Esophagus muscularis mucosa (tissue), 4 donors: ENCODE results near the gene RPS6KA5.

Experiments
- EP300 ChIP-seq: sonication (generic); formaldehyde crosslinking; IDR thresholded peaks from one replicate; pipeline ENCODE4 v1.6.1; 2017; ENCODE audit warnings: antibody characterized with exemption
- POLR2A ChIP-seq: fragments of 450-650 bp; IDR thresholded peaks from one replicate; pipeline ENCODE4 v1.6.1; 2017; ENCODE audit warnings: antibody characterized with exemption, moderate library complexity, mild to moderate bottlenecking, low read depth
- TF ChIP-seq, protein P1 (sequence below), 3 experiments: fragments of 200-600 bp in 2 of 3; fragments of 450-650 bp in 1 of 3; sonication (generic) in 2 of 3; IDR thresholded peaks; one replicate each; pipeline ENCODE4 v1.5.1; 2017 to 2019; ENCODE audit warnings: antibody characterized with exemption in 3 of 3, mild to moderate bottlenecking in 2 of 3, moderate library complexity in 1 of 3

DNA sequence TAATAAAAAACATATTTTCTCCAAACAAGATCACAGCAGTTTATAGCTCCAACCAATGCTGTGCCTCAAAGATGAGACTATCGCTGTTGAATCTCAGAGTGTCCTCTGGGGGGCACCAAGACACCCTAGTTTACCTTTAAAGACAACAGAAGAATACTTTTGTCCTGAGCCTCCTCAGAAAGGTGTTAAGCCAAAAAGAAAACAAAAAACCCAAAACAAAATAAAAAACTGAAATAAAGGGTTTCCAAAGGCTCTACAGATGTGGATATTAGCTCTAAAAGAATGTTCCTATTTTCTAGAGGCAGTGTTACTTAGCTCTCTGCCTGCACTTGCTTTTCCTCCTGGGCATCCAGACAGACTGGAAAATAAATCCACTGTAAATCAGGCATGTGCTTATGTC lies 157.3 kb downstream of the RPS6KA5 start:
- TF ChIP-seq, protein P1, sequence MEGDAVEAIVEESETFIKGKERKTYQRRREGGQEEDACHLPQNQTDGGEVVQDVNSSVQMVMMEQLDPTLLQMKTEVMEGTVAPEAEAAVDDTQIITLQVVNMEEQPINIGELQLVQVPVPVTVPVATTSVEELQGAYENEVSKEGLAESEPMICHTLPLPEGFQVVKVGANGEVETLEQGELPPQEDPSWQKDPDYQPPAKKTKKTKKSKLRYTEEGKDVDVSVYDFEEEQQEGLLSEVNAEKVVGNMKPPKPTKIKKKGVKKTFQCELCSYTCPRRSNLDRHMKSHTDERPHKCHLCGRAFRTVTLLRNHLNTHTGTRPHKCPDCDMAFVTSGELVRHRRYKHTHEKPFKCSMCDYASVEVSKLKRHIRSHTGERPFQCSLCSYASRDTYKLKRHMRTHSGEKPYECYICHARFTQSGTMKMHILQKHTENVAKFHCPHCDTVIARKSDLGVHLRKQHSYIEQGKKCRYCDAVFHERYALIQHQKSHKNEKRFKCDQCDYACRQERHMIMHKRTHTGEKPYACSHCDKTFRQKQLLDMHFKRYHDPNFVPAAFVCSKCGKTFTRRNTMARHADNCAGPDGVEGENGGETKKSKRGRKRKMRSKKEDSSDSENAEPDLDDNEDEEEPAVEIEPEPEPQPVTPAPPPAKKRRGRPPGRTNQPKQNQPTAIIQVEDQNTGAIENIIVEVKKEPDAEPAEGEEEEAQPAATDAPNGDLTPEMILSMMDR (IDR thresholded peaks at IDR 0.05) = peak; percentile 67 to 84 (median 70)
- TF ChIP-seq EP300 (no peak), POLR2A (no peak)
